Measurements from ENCODE around the gene ILF3.

DNA sequence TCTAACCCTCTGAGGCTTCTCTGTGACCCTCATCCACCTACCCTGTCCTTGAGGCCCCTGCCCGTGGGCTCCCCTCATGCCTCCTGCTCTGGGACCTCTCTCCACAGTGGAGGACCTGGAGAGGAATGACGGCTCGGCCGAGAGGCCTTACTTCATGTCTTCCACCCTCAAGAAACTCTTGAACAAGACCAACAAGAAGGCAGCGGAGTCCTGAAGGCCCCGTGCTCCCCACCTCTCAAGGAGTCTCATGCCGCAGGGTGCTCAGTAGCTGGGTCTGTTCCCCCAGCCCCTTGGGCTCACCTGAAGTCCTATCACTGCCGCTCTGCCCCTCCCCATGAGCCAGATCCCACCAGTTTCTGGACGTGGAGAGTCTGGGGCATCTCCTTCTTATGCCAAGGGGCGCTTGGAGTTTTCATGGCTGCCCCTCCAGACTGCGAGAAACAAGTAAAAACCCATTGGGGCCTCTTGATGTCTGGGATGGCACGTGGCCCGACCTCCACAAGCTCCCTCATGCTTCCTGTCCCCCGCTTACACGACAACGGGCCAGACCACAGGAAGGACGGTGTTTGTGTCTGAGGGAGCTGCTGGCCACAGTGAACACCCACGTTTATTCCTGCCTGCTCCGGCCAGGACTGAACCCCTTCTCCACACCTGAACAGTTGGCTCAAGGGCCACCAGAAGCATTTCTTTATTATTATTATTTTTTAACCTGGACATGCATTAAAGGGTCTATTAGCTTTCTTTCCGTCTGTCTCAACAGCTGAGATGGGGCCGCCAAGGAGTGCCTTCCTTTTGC lies 10.8 kb upstream of the ILF3 start:
- TF ChIP-seq, protein P1, sequence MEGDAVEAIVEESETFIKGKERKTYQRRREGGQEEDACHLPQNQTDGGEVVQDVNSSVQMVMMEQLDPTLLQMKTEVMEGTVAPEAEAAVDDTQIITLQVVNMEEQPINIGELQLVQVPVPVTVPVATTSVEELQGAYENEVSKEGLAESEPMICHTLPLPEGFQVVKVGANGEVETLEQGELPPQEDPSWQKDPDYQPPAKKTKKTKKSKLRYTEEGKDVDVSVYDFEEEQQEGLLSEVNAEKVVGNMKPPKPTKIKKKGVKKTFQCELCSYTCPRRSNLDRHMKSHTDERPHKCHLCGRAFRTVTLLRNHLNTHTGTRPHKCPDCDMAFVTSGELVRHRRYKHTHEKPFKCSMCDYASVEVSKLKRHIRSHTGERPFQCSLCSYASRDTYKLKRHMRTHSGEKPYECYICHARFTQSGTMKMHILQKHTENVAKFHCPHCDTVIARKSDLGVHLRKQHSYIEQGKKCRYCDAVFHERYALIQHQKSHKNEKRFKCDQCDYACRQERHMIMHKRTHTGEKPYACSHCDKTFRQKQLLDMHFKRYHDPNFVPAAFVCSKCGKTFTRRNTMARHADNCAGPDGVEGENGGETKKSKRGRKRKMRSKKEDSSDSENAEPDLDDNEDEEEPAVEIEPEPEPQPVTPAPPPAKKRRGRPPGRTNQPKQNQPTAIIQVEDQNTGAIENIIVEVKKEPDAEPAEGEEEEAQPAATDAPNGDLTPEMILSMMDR (IDR thresholded peaks at IDR 0.05) = no peak
- TF ChIP-seq POLR2AphosphoS5 (IDR thresholded peaks at IDR 0.05) (no peak), POLR2A (IDR thresholded peaks at IDR 0.05) (no peak)
